Erythroblast (primary cell): Measurements from ENCODE around the gene URB2.
"Not testable (repeated sequence)": the region's sequence is repeated elsewhere in the genome, so short reads cannot be mapped to it uniquely, and the experiment has no call there.

Experiments used
- DNase-seq, 2 experiments: peaks; one replicate each; lab custom pipeline; 2025; lab: John Stamatoyannopoulos, UW
- GATA1 ChIP-seq: IDR thresholded peaks from 2 replicates; pipeline ENCODE4 v1.6.1; 2011; ENCODE audit warnings: low read depth, mild to moderate bottlenecking, control low read depth, low read length, moderate library complexity
- POLR2A ChIP-seq: IDR thresholded peaks from 2 replicates; pipeline ENCODE4 v1.6.1; 2011; ENCODE audit warnings: mild to moderate bottlenecking, low read length

The URB2 gene

DNA sequence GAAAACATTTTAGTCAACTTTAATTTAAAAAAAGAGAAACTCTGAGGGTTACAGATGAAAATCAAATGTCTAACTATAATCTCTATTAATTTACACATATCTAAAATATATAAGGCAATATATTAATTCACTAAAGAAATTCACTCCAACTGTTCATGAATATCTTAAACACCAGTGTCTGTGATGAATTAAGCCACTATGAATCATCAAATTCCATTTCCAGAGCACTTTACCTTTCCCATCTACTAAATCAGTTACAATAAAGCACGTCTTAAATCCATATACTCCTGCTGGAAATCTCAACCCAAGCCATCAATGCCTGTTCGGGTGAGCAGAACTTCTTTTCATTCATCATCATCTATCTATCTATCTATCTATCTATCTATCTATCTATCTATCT, 4.4 kb upstream of the URB2 start:
- DNase-seq = no peak
- no peak for TF ChIP-seq POLR2A
- TF ChIP-seq GATA1 = no peak

DNA sequence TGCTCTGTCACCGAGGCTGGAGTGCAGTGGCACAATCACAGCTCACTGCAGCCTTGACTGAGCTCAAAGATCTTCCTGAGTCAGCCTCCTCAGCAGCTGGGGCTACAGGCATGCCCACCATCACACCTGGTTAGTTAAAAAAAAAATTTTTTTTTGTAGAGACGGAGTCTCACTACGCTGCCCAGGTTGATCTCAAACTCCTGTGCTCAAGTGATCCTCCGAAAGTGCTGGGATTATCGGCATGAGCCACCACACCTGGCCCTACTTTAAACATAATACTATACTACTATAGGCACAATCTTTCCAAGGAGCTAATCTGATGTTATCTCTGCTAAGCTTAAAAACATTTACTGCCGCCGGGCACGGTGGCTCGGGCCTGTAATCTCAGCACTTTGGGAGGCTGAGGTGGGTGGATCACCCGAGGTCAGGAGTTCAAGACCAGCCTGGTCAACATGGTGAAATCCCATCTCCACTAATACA, 3.4 kb upstream of the URB2 start:
- not testable (repeated sequence) for DNase-seq

DNA sequence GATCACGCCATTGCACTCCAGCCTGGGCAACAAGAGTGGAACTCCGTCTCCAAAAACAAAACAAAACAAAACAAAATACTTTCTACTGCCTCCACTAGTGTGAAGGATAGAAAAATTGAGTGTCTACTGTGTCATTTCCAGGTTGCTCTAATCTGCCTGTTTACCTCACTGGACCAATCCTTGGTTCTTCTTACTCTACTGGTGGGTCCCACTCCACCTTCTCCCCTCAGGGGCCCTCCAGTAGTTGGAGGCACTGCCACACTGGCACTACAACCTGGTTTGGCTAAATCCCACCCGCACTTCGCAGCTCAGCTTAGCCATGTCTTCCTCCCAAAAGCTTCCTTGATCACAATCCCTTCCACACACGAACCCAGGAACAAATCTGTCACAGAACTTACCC, 2.8 kb upstream of the URB2 start:
- DNase-seq = no peak
- TF ChIP-seq GATA1 (no peak), POLR2A (no peak)

DNA sequence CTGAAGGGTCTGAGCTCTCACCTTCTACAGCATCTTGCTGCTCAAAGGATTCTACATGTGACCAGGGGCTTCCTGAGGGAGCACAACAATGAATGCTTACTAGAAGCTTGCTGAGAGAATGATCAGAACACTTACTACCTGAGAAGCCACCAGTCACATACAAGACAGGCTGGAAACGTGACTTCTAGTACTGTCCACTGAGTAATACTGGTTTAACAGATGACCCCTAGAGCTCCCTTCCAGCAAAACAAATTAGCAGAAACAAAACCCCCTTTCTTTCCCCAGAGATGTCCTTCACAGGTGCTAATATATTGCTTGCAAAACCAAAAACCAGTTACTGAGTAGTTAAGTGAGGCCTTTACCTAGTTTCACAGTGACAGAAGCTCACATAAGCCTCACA, 2.2 kb upstream of the URB2 start:
- no peak for DNase-seq
- TF ChIP-seq POLR2A = no peak

DNA sequence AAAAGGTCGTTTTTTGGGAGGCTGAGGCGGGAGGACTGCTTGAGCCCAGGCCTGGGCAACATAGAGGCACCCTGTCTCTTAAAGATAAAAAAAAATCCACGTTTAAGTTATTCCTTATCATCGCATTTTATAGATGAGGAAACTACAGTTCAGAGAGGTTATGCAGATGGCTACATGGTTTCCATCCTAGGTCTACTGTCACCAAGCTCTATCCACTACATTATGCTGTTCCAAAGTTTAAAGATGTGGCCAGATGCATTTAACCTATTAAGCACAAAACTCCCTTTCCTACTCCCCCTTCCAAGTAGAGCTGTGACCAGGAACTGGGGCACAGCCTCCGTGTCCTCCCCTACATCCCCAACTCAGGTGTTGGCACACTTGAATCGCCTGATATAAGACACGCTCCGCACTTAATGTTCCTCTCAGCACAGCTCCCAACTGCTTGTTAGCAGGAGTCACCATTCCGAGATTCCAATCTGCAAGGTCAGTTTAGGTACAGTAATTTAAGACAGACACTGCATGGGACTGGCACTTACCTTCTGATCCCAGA, 1.5 kb upstream of the URB2 start:
- TF ChIP-seq POLR2A = no peak
- TF ChIP-seq GATA1 = no peak
- DNase-seq = no peak

DNA sequence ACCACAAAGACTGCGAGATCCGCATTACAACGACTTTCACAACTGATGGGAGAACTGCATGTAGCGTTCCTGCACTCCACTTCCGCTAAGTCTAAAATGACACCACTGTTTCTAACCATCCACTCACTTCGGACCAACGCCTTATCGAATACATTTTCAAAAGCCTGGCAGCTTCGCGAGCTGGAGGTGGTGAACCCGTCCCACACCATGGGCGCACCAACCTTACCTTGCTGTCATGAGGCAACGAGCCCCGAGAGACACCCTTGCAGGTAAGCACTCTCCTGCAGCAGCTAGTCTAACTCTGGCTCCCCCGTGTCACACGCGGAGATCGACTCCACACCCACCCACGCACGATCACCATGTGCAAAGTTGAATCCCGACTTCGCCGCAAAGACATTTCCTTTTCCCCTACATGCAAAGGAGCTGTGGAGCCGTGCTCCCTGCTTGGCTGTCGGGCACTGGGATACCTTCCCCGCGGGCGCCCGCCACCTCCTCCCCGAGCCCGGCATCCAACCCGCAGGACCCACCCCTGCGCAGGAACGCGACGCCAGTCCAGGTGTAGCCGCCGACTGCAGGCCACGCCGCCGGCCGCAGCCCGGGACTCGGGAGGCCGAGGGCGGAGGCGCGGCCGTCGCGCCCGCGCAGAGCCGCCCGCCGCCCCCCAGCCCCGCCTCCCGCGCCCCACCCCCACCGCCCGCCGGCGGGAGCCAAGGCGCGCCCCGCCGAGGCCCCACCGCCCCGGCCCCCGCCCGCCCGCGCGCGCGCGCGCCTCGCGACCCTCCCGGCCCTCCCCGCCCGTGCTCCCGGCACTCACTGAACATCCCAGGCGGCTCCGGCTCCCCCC, 754 bp upstream of the URB2 start:
- DNase-seq = peak; percentile 76 to 84
- TF ChIP-seq POLR2A (peak; percentile 20), GATA1 (no peak)

DNA sequence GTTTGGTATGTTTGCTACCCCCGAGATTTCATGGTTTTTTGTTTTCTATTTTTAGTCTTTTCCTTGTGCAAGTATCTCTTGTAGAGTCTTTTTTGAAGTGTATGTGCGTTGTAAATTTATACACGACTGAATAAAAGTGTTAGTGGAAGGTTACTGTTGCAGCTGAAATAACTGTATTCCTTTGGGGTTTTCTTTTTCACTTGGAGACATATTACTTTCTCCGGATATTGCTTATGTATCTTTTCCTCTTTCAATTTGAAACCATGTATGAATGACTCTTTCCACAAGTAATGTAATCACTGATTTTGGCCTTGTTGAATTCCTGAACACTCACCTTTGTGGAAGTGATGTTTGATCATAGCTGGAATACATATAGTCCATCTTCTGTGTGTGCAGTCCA, 956 bp downstream of the URB2 start:
- TF ChIP-seq GATA1 (no peak), POLR2A (no peak)
- no peak for DNase-seq

DNA sequence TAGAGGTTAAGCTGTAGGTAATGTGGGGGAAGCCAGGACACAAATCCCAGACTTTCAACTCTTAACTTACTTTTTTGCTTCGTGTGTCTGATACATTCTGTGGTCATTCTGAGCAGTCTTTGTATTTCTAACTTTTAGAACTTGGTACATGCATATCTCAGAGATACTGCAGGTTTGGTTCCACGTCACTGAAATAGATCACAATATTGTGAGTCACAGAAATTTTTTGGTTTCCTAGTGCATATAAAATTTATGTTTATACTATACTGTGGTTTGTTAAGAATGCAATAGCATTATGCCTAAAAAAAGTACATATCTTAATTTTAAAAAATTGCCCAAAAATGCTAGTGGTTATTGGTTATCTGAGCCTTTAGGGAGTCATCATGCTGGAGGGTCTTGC, 3.2 kb downstream of the URB2 start:
- DNase-seq = no peak

DNA sequence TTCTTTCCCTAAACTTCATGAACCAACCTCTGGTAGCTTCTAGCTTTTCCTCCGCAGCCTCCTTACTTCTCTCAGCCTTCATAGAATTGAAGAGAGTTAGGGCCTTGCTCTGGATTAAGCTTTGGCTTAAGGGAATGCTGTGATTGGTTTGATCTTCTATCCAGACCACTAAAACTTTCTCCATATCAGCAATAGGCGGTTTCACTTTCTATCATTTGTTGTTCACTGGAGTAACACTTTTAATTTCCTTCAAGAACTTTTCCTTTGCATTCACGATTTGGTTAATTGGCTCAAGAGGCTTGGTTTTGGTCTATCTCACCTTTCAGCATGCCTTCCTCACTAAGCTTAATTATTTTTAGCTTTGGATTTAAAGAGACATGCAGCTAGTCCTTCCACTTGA, 5.1 kb downstream of the URB2 start:
- TF ChIP-seq POLR2A (no peak), GATA1 (no peak)
- DNase-seq = no peak

More for the DNA sequence above, 3.2 kb downstream of the URB2 start:
- TF ChIP-seq POLR2A (no peak), GATA1 (no peak)

DNA sequence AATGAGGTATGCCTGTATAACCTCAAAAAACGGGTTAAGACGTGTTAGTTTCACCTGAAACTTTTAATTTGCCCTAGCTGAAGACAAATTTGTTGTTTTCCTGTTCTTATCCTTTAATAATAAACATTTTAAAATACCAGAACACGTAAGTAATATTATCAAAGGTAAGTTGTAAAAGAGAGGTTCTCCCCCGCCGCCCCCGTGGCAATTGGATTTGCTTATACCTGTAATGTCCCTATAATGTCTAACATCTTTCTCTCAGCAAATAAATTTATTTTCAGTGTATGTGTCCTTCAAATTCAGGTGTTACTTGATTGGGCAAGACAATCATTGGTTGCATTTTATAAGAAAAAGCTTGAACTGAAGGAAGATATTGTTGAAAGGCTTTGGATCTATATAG, 5.9 kb downstream of the URB2 start:
- DNase-seq = no peak
- TF ChIP-seq GATA1 (no peak), POLR2A (no peak)

DNA sequence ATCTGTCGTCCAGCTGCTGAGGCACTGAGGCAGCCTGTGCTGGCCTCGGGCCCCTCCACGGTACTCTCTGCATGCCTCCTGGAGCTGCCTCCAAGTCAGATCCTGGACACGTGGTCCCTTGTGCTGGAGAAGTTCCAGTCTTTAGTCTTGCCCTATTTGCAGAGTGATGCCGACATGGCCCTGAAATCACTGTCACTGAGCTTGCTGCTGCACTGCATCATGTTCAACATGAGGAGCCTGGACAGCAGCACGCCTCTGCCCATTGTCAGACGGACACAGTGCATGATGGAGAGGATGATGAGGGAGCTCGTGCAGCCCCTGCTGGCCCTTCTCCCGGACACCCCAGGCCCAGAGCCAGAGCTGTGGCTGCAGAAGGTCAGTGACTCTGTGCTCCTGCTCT, 10.0 kb downstream of the URB2 start:
- DNase-seq = no peak

DNA sequence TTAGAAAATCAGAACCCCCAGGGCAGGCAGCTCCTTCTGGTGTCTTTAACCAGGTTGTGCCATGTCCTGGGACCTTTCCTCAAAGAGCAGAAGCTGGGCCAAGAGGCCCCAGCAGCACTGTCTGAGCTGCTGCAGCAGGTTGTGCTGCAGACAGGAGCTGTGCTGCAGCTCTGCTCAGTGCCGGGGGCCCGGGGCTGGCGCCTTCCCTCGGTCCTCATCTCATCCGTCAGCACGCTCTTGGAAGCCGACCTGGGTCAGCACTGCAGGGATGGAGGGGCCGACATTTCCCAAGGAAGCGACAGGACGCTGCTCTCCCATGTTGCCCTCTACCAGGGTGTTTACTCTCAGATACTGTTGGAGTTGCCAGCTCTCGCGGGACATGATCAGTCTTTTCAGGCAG, 11.7 kb downstream of the URB2 start:
- no peak for DNase-seq
- TF ChIP-seq GATA1 (no peak), POLR2A (no peak)

More for the DNA sequence above, 10.0 kb downstream of the URB2 start:
- TF ChIP-seq GATA1 = no peak
- TF ChIP-seq POLR2A = no peak

DNA sequence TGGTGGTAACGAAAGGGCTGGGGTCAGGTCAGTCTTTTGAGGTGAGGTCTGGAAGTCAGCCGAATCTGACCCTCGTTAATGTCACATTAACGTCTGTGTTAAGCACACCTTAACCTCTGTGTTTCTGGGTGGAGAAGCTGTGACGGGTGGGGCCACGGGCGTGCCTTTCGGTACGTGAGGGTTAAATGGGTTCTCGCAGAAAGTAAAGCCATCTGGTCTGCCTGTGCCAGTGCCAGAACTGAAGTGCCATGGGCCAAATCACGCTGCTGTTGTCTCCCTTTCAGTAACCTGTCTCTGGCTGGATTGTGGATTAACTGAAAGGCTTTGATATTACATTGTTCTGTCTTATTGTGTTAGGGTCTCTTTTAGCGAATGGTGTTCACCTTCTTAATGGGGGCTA, 14.4 kb downstream of the URB2 start:
- no peak for TF ChIP-seq POLR2A
- no peak for DNase-seq

DNA sequence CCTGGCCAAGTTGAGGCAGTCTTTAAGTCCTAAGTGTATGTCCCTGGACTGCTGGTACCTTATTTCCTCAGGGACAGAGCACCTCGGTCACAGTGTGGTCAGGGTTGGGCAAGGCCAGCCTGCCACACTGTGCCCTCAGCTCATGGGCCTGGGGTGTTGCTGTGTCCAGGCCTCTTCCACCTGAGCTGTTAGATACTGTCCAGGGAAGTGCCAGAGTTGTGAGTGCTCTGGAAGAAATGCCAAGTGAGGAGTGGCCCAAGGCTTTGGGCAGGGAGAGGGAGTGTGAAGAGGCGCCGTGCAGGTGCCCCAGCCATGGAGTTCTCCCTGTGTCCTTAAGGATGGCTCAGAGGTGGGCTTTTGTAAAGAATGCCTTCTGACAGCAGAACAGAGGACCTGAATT, 15.3 kb downstream of the URB2 start:
- TF ChIP-seq GATA1 (no peak), POLR2A (no peak)
- DNase-seq = no peak

DNA sequence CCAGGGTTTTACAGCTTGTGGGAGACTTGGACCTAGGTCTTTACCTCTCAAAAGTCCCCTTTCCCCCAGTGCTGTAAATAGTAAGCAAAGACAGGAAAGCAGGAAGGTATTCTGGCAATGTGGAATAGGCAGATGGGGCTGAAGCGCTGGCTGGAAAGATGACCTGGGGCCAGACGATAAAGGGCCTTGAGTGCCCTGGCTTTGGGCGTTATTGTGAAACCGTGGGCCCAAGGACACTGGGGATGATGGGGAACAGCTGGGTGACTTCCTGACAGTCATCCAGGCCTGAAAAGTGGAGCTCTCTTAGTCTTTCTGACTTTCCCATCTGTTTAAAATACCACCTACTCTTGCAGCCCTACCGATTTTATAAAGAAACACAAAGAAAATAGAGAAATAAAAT, 16.3 kb downstream of the URB2 start:
- no peak for DNase-seq
- TF ChIP-seq POLR2A (no peak), GATA1 (no peak)
